ENCODE data around the gene SLC22A8. TPM values are rescaled to one million over a fixed set of nuclear protein-coding genes. Genes with fewer than 3 reads are reported as not detected.

Gene SLC22A8
- total RNA-seq, 1 donor from 2014 or later, result not detected

GRCh38 chr11:62985041-62985750 is 30.4 kb downstream of the SLC22A8 start:
- no peak overlapping the region for H3K27ac ChIP-seq
- no peaks in the 10 kb centered on the region for H3K36me3 ChIP-seq
- ATAC-seq (no peak), DNase-seq (no peak)
- H3K9me3 ChIP-seq, result no peaks in the 10 kb centered on the region
- H3K4me1 ChIP-seq, result no peaks in the 10 kb centered on the region
- no peak for TF ChIP-seq CTCF (IDR thresholded peaks at IDR 0.05)
- no peaks in the 10 kb centered on the region for H3K27me3 ChIP-seq
- intact Hi-C loops (cut with DNase I), result no loop called here
- H3K4me3 ChIP-seq, result no peak overlapping the region

GRCh38 chr11:62984451-62984991 is 31.1 kb downstream of the SLC22A8 start, which contains the start of gene SLC22A6:
SLC22A6 (minus strand) TSS chr11:62984967; CDS start chr11:62984690, 277 bp downstream.
- H3K27me3 ChIP-seq, result no peaks in the 10 kb centered on the region
- H3K9me3 ChIP-seq, result no peaks in the 10 kb centered on the region
- DNase-seq (no peak), ATAC-seq (no peak)
- no peak within 1 kb of the TSS for H3K27ac ChIP-seq
- H3K4me1 ChIP-seq, result no peaks in the 10 kb centered on the region
- H3K4me3 ChIP-seq, result no peak within 1 kb of the TSS
- no peaks in the 10 kb centered on the region for H3K36me3 ChIP-seq
- intact Hi-C loops (cut with DNase I), result no loop called here
- no peak for TF ChIP-seq CTCF (IDR thresholded peaks at IDR 0.05)

- DNase-seq (no peak), ATAC-seq (no peak)
- Histone ChIP-seq H3K9me3 (no peaks in the 10 kb centered on the region), H3K36me3 (no peaks in the 10 kb centered on the region), H3K4me3 (no peak overlapping the region), H3K27ac (no peak overlapping the region), H3K4me1 (no peaks in the 10 kb centered on the region), H3K27me3 (no peaks in the 10 kb centered on the region)
- intact Hi-C loops (cut with DNase I), result no loop called here
- no peak for TF ChIP-seq CTCF (IDR thresholded peaks at IDR 0.05)
Observed at GRCh38 chr11:62983536-62984199, 32.0 kb downstream of the SLC22A8 start.

GRCh38 chr11:62981743-62982142 is 33.9 kb downstream of the SLC22A8 start:
- ATAC-seq (no peak), DNase-seq (no peak)
- H3K9me3 ChIP-seq, result no peaks in the 10 kb centered on the region
- H3K4me1 ChIP-seq, result no peaks in the 10 kb centered on the region
- H3K27ac ChIP-seq, result no peak overlapping the region
- no peak for TF ChIP-seq CTCF (IDR thresholded peaks at IDR 0.05)
- no peaks in the 10 kb centered on the region for H3K27me3 ChIP-seq
- H3K4me3 ChIP-seq, result no peak overlapping the region
- H3K36me3 ChIP-seq, result no peaks in the 10 kb centered on the region
- intact Hi-C loops (cut with DNase I), result no loop called here

DNA sequence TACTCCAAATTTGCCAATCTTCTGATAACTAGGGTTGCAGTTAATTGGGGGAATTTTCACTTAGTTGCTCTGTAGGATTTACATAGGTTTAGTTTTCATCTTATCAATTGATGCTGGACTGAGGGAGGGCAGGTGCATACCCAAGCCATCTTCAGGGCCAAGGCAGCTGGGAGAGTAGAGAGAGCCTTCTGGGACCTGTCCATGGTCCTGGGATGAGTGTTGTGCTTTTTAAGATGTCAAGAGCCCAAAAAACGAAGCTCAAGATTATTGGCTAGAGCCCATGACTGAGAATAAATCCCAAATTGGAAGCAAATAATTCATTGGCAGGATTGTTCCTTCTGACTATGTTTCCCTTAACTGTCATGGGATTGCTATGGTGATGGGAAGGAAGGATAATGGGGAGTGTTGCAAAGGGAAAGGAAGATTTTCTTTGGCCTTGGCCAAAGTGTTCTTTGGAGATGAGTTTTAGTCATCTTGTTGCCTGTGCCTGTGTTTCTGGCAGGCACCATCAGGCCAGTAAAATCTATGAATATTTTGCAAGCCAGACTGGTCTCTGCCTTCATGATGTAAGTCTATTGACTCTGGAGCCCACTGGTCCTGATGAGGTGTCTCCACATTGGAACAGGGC is 35.4 kb downstream of the SLC22A8 start:
- no peaks in the 10 kb centered on the region for H3K27me3 ChIP-seq
- H3K9me3 ChIP-seq, result no peaks in the 10 kb centered on the region
- no peaks in the 10 kb centered on the region for H3K4me1 ChIP-seq
- DNase-seq, result no peak
- H3K36me3 ChIP-seq, result no peaks in the 10 kb centered on the region
- no peak for ATAC-seq
- no peak overlapping the region for H3K27ac ChIP-seq
- no peak for TF ChIP-seq CTCF (IDR thresholded peaks at IDR 0.05)
- intact Hi-C loops (cut with DNase I), result no loop called here
- H3K4me3 ChIP-seq, result no peak overlapping the region
